Ramos (cell line): Measurements from ENCODE around the gene ANG.
"Not testable (repeated sequence)": the region's sequence is repeated elsewhere in the genome, so short reads cannot be mapped to it uniquely, and the experiment has no call there.

Experiments
- in situ Hi-C: fragments of 300-500 bp; cut with MboI; formaldehyde crosslinking; loops from one replicate; pipeline ENCODE4 v1.14.3; 2022; ENCODE audit warnings: low sequenced_read_pairs; ENCODE audit not compliant: unreplicated experiment

ANG gene

DNA sequence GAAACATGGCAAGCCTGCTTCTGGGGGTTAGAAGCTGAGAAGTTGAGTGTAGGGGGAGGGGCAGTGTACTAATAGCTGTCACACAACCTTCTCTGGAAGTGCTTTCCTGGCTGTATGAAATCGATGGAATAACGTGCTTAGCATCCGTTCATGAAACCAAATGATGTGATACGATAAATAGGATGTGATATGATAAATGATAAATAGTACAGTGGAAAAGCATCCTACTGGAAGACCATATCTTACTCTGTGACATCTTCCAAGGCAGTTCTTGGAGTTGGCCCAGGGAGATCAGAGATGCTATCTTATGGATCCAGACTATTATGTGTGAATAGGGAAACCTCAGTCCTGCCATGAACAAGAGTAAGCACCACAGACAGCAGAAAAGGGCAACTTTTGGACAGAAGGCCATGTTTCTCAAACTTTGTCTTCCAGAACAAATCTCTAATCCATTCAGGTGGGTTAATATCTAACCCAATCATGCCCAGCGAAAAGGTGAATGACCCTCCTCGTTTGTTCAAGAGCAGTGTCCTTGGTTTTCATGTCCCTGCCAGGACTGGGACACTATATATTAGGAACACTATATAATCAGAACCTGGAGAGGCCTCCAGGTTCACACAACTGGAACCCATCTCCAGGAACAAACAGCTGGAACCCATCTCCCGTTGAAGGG is at the start of gene ANG:
ANG (plus strand) TSS at position 598 of the 673 bp plus-strand sequence. CDS start 4,801 bp downstream, outside the sequence.
- in situ Hi-C loops, result loop anchor here (10.0 kb wide), 1 partner anchor 354 kb away; the partner anchor contains the start of gene CCNB1IP1

- in situ Hi-C loops, result no loop called here
Measured at GRCh38 chr14:20641591-20641990, 47.0 kb upstream of the ANG start, which contains the start of gene OR6S1. Gene OR6S1 (minus strand): TSS chr14:20641691. CDS start chr14:20641691, 0 bp downstream.

DNA sequence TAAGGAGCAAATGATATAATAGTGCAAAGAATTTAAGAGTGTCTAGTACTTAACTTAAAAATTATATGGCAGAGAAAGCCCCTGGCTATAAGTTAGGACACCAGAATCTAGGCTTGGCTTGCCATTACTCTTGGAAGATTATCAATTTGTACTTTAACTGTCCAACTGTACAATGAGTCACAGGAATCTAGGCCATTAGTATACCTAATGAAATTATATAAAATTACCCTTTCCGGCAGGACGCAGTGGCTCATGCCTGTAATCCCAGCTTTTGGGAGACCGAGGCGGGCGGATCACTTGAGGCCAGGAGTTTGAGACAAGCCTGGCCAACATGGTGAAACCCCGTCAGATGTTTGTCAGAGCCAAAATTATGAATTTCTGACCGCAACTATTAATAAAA is 46.4 kb upstream of the ANG start:
- in situ Hi-C loops, result no loop called here

DNA sequence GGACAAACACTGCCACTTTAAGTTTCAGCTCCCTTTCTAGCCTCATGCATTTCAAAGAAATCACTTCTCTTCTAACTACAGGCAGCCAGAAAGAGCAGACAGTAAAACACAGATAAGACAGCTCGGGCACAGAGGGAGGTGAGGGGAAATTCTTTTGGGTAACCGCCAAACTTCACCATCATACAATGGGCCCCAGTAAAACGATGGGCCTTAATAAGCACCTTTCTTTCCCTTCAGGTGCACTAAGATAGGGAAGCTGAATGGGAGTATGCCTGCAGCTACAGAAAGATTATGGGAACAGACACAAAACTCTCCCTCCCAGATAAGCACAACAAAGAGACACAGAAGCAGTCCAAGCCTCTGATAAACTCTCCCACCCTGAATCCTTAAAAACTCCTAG is 45.8 kb upstream of the ANG start:
- in situ Hi-C loops, result not testable (repeated sequence)

DNA sequence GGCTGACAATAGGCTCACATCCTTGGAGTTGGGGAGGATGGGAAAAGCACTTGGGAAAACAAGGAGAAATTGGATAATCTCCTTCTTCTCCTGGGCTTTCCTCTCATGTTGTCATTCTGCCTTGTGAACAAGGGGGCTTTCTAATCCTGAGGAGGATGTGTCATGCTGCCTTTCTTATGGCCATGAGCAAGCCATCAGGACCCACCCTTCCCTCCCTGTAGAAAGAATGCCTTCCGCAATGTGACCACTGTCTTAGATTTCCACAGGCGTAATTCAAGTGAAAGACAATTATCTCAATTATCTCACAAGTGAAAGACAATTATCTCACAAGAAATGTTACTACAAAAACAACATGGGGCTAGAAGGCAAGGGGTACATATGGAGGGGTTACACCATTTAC is 44.0 kb upstream of the ANG start:
- in situ Hi-C loops, result no loop called here

- in situ Hi-C loops, result no loop called here
Measured at GRCh38 chr14:20645481-20645880, 43.1 kb upstream of the ANG start.

- in situ Hi-C loops, result no loop called here
Measured at GRCh38 chr14:20652996-20653975, 35.3 kb upstream of the ANG start.

DNA sequence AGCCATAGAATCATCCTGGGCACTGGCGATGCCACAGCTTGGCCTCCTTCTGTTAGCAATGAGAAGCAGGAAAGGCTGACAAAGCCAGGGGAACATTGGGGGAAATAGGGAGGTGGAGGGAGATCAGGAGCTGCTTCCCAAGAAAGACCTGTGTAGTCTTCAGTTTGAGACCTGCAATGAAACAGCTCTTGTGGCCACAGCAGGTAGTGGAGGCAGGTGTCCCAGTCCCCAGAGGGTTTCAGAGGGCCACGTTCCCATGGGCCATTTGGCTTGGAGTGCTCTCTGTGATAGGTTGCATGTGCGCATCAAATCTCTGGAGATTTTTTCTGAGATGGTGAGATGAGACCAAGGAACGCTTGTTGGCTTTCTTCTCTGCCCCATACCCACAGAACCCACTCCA is 32.7 kb upstream of the ANG start:
- in situ Hi-C loops, result no loop called here

GRCh38 chr14:20656274-20656673 is 32.3 kb upstream of the ANG start:
- in situ Hi-C loops, result no loop called here

DNA sequence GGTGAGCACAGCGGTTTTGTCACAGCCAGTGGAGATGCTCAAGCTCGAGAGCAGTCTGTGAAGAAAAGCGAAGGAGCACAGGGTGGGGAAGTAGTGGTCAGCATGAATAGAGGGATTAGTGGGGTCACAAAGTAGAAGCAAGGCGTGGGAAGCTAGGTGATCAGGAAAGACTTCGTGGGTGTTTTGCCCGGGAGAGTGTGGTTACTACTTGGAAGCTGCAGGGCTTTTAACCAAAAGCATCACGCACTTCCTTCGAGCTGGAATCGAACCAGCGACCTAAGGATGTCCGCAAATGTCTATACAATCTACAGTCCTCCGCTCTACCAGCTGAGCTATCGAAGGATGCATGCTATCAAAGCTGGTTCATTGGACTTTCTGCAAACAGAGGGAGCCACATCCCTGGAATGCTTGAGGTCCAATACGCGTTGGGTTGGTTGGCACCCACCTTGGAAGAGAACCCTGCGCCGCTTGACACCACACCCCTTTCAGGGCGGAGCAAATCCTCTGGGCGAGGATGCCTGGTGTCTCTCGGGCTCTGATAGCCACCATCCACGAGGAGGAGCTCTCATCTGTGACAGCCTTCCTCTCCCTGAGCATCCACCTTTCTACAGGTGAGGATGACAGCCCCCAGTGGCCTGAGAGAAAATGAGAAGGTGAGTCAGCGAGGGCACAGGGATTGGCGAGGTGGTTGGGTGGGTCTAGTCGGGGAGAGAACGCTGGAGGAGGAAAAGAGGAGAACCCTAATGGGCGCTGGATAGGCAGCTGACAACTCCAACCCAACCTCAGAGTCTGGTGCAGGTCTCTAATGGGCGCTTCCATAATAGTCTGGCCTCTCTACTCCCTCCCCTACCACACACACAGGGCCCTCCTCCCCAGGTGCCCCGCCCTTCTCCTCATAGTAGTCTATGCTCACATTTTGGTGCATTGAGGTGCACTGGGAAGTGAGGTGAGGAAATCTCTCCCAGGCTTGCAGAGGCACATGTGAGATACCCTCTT is 31.1 kb upstream of the ANG start:
- in situ Hi-C loops, result no loop called here

- in situ Hi-C loops, result no loop called here
Measured at GRCh38 chr14:20658246-20658645, 30.3 kb upstream of the ANG start.

DNA sequence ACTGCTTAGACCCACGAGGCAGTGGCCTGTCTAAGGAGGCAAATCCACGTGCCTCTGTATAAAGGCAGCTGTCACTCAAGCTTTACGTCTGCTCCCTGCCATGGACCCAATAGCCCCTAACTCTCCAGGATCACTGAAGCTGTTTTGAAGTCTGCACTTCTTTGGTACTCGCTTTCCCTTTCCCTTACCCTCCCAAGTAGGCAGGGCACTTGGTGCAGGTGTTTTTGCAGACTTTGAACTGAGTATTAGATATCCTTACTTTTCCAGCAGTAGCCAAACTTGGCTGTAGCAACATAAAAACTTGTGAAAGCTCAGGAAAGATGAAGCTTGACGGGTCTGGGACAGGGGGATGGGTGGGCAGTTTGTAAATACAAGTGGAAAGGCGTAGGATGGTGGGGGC is 29.2 kb upstream of the ANG start:
- in situ Hi-C loops, result no loop called here

DNA sequence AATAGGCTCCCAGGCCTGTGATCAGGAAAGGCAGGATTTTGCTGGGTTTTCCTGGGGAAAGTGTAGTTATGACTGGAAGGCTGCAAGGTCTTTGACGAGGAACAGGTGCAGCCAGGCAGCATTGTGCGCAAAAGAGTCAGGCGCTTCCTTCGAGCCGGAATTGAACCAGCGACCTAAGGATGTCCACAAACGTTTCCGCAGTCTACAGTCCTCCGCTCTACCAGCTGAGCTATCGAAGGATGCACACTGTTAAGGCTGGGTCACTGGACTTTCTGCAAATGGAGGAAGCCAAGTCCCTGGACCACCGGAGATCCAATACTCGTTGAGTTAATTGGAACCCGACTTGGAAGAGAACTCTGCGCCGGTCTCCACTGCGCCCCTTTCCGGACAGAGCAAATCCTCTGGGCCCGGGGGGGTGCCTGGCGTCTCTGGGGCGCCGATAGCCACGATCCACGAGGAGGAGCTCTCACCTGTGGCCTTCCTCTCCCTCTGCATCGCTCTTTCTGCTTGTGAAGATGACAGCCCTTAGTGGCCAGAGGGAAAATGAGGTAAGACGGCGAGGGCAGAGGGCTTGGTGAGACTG is 28.7 kb upstream of the ANG start:
- in situ Hi-C loops, result no loop called here

- in situ Hi-C loops, result no loop called here
Measured at GRCh38 chr14:20661197-20661596, 27.4 kb upstream of the ANG start.

GRCh38 chr14:20662968-20663732 is 25.4 kb upstream of the ANG start:
- in situ Hi-C loops, result no loop called here

GRCh38 chr14:20666400-20666961 is 22.1 kb upstream of the ANG start:
- in situ Hi-C loops, result not testable (repeated sequence)

DNA sequence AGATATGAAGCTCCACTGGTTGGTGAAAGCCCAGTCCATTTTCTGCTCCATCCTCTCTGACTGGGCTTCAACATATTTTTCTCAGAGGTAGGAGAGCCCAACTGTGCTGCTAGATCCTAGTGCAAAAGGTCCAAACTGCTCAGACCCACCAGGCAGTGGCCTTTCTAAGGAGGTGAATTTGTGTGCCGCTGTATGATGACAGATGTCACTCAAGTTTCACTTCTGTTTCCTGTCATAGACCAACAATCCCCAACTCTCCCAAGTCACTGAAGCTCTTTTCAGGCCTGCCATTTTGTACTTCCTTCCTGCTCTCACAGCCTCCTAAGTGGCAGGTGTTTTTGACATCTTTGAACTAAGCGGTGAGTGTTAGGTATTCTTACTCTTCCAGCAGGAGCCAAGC is 20.6 kb upstream of the ANG start:
- in situ Hi-C loops, result no loop called here

DNA sequence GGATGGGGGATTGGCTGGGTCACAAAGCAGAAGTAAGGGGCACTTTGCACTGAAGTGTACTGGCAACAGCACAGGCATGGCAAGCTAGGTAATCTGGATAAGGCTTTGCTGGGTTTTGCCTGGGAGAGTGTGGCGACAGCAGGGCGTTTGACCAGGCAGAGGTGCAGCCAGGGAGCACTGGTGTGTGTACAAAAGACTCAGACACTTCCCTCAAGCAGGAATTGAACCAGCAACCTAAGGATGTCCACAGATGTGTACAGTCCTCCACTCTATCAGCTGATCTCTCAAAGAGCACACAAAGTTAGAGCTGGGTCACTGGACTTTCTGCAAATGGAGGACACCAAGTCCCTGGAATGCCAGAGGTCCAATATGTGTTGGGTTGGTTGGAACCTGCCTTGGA is 19.6 kb upstream of the ANG start:
- in situ Hi-C loops, result no loop called here
